HepG2 (cell line): ENCODE data around the gene KMT2B. TPM values are rescaled to one million over a fixed set of nuclear protein-coding genes. Genes with fewer than 3 reads are reported as not detected.

Experiments used
- ATF5 ChIP-seq: sonication (generic); formaldehyde crosslinking; IDR thresholded peaks from 2 replicates; pipeline ENCODE4 v1.4.0; 2020; ENCODE audit warnings: mild to moderate bottlenecking, low read depth, missing genetic modification reagents
- ETV6 ChIP-seq: sonication (generic); formaldehyde crosslinking; conservative IDR thresholded peaks from 2 replicates; pipeline ENCODE4 v1.4.0; 2020; ENCODE audit warnings: missing genetic modification reagents
- FOXA3 ChIP-seq: IDR thresholded peaks from 2 replicates; pipeline ENCODE4 v1.6.1; 2016; ENCODE audit warnings: missing genetic modification reagents, missing compliant biosample characterization
- HMGA1 ChIP-seq: sonication (generic); formaldehyde crosslinking; conservative IDR thresholded peaks from 2 replicates; pipeline ENCODE4 v1.4.0; 2020; ENCODE audit warnings: missing genetic modification reagents
- HOXA5 ChIP-seq: sonication (generic); formaldehyde crosslinking; IDR thresholded peaks from 2 replicates; pipeline ENCODE4 v1.4.0; 2020; ENCODE audit warnings: missing genetic modification reagents
- KLF6 ChIP-seq: IDR thresholded peaks from 2 replicates; pipeline ENCODE4 v1.8.0; 2016; ENCODE audit warnings: missing biosample characterization, missing genetic modification reagents
- MBD4 ChIP-seq: IDR thresholded peaks from 2 replicates; pipeline ENCODE4 v1.6.1; 2012; ENCODE audit warnings: low read length, inconsistent platforms, borderline replicate concordance
- MBNL3 ChIP-seq: fragments of 250-450 bp; sonication (Bioruptor Pico); conservative IDR thresholded peaks from 2 replicates; pipeline ENCODE4 v1.8.0; 2022; ENCODE audit warnings: mild to moderate bottlenecking, inconsistent platforms
- NRL ChIP-seq: sonication (generic); formaldehyde crosslinking; IDR thresholded peaks from 2 replicates; pipeline ENCODE4 v1.5.0; 2020; ENCODE audit warnings: missing genetic modification reagents, mild to moderate bottlenecking, moderate library complexity, borderline replicate concordance
- PHF20 ChIP-seq: sonication (generic); formaldehyde crosslinking; IDR thresholded peaks from 2 replicates; pipeline ENCODE4 v1.5.0; 2020; ENCODE audit warnings: mild to moderate bottlenecking, missing genetic modification reagents
- PLRG1 ChIP-seq: fragments of 450-650 bp; conservative IDR thresholded peaks from 2 replicates; pipeline ENCODE4 v1.6.1; 2016
- TAF1 ChIP-seq: sonication (generic); formaldehyde crosslinking; IDR thresholded peaks from 2 replicates; pipeline ENCODE4 v1.4.0; 2020; ENCODE audit warnings: missing genetic modification reagents
- TBX3 ChIP-seq: fragments of 450-650 bp; IDR thresholded peaks from 2 replicates; pipeline ENCODE4 v1.6.1; 2017; ENCODE audit warnings: antibody characterized with exemption, mild to moderate bottlenecking, inconsistent platforms, borderline replicate concordance
- TGIF2 ChIP-seq: IDR thresholded peaks from 2 replicates; pipeline ENCODE4 v1.6.1; 2016; ENCODE audit warnings: control low read depth, missing compliant biosample characterization
- ZBTB7A ChIP-seq: sonication (generic); formaldehyde crosslinking; IDR thresholded peaks from 2 replicates; pipeline ENCODE4 v1.8.0; 2022; ENCODE audit warnings: mild to moderate bottlenecking, missing genetic modification reagents
- ZFP90 ChIP-seq: sonication (generic); formaldehyde crosslinking; IDR thresholded peaks from 2 replicates; pipeline ENCODE4 v1.8.0; 2022; ENCODE audit warnings: missing genetic modification reagents, mild to moderate bottlenecking, inconsistent platforms, borderline replicate concordance
- ZNF160 ChIP-seq: sonication (generic); formaldehyde crosslinking; IDR thresholded peaks from 2 replicates; pipeline ENCODE4 v1.8.0; 2022; ENCODE audit warnings: mild to moderate bottlenecking, inconsistent platforms, missing genetic modification reagents
- ZNF20 ChIP-seq: sonication (generic); formaldehyde crosslinking; IDR thresholded peaks from 2 replicates; pipeline ENCODE4 v1.4.0; 2020; ENCODE audit warnings: mild to moderate bottlenecking, moderate library complexity, missing genetic modification reagents
- ZNF431 ChIP-seq: sonication (generic); formaldehyde crosslinking; IDR thresholded peaks from 2 replicates; pipeline ENCODE4 v1.9.0; 2022; ENCODE audit warnings: missing genetic modification reagents, low read depth, mild to moderate bottlenecking, borderline replicate concordance
- ZNF615 ChIP-seq: sonication (generic); formaldehyde crosslinking; IDR thresholded peaks from 2 replicates; pipeline ENCODE4 v1.5.0; 2020; ENCODE audit warnings: mild to moderate bottlenecking, missing genetic modification reagents, borderline replicate concordance
- ZNF784 ChIP-seq: sonication (generic); formaldehyde crosslinking; IDR thresholded peaks from 2 replicates; pipeline ENCODE4 v1.5.1; 2020; ENCODE audit warnings: missing genetic modification reagents, mild to moderate bottlenecking, borderline replicate concordance
- polyA plus RNA-seq, 8 experiments: library from polyadenylated mRNA; depleted of rRNA in 3 of 8; stranded (reverse) in 7 of 8; unstranded in 1 of 8; fragments of >200 nt; fragmentation: Illumina TruSeq in 4 of 8; extraction: Trizol in 4 of 8; gene quantifications; 2 replicates each; pipeline versions ENCODE4 v1.2.1 to v1.2.3, GENCODE V29; 2011 to 2016; ENCODE audit warnings: low read depth in 4 of 8, missing spikeins in 1 of 8, mixed read lengths in 1 of 8; ENCODE audit not compliant: insufficient read depth in 1 of 8
- total RNA-seq, 5 experiments: library from RNA; depleted of rRNA; stranded (reverse); fragments of >200 nt; fragmentation: Illumina TruSeq; extraction: Trizol; gene quantifications; 2 replicates each; pipeline ENCODE4 v1.2.3, GENCODE V29; 2016; ENCODE audit warnings: low read depth in 1 of 5
- TF ChIP-seq, protein P1 (sequence below): sonication (generic); formaldehyde crosslinking; IDR thresholded peaks from 2 replicates; pipeline ENCODE4 v1.8.0; 2022; ENCODE audit warnings: mild to moderate bottlenecking, missing genetic modification reagents, borderline replicate concordance
- TF ChIP-seq, protein P2 (sequence below): sonication (generic); formaldehyde crosslinking; IDR thresholded peaks from 2 replicates; pipeline ENCODE4 v1.5.0; 2020; ENCODE audit warnings: missing genetic modification reagents
- TF ChIP-seq, protein P3 (sequence below): sonication (generic); formaldehyde crosslinking; conservative IDR thresholded peaks from 2 replicates; pipeline ENCODE4 v1.4.0; 2020; ENCODE audit warnings: missing genetic modification reagents
- TF ChIP-seq, protein P4 (sequence below): sonication (generic); formaldehyde crosslinking; IDR thresholded peaks from 2 replicates; pipeline ENCODE4 v1.8.0; 2022; ENCODE audit warnings: missing genetic modification reagents, low read depth, mild to moderate bottlenecking, borderline replicate concordance

Gene KMT2B
- total and polyA plus RNA-seq, 2 of the 13 experiments (the other 11 are each of a cell fraction or from before 2014, with no cell fraction given) = 6.2 to 16.9 TPM

DNA sequence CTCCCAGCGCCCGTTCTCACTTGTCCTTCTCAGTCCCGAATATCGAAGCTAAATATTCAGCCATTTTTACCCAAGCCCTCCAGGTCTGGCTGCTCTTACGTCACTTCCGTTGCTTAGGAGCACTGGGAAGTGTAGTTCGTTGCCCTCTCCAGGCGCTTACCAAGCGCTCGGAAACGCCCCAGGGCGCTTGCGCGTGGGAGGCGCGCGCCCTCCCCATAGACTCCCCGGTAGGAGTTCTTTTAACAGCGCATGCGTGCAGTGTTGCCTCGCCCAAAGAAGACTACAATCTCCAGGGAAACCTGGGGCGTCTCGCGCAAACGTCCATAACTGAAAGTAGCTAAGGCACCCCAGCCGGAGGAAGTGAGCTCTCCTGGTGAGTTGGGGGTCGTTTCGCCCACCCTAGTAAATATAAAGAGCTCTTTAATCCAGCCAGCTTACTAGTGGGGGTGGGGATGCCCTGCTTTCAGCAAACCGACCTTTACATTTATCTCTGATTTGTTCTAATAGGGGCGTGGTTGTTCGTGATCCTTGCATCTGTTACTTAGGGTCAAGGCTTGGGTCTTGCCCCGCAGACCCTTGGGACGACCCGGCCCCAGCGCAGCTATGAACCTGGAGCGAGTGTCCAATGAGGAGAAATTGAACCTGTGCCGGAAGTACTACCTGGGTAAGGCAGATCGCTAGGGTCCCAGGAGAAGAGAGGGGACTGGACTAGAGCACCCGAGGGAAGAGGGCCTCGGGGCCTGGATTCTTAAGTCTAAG lies 27.7 kb downstream of the KMT2B start, which contains the start of the genes PSENEN and U2AF1L4 (continued):
- TF ChIP-seq, protein P1, sequence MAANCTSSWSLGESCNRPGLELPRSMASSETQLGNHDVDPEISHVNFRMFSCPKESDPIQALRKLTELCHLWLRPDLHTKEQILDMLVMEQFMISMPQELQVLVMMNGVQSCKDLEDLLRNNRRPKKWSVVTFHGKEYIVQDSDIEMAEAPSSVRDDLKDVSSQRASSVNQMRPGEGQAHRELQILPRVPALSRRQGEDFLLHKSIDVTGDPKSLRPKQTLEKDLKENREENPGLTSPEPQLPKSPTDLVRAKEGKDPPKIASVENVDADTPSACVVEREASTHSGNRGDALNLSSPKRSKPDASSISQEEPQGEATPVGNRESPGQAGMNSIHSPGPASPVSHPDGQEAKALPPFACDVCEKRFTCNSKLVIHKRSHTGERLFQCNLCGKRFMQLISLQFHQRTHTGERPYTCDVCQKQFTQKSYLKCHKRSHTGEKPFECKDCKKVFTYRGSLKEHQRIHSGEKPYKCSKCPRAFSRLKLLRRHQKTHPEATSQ (CRISPR knock-in tag) = no peak
- TF ChIP-seq KLF6 (CRISPR knock-in tag) (no peak), ZNF615 (CRISPR knock-in tag) (no peak), ZFP90 (CRISPR knock-in tag) (no peak), TGIF2 (0 out of 2 replicates have a peak, but pooled peaks have one; percentile 29), ETV6 (CRISPR knock-in tag) (no peak), ZBTB7A (CRISPR knock-in tag) (no peak), ZNF20 (CRISPR knock-in tag) (no peak), PHF20 (CRISPR knock-in tag) (no peak), MBNL3 (CRISPR knock-in tag) (no peak), ZNF160 (CRISPR knock-in tag) (no peak), FOXA3 (no peak), PLRG1 (no peak), NRL (CRISPR knock-in tag) (no peak), ATF5 (CRISPR knock-in tag) (no peak), TBX3 (no peak), ZNF431 (CRISPR knock-in tag) (no peak), MBD4 (no peak), HOXA5 (CRISPR knock-in tag) (no peak), HMGA1 (no peak), ZNF784 (no peak), TAF1 (CRISPR knock-in tag) (peak; percentile 19; the same call in 1 of the 2 replicates)
- TF ChIP-seq, protein P2, sequence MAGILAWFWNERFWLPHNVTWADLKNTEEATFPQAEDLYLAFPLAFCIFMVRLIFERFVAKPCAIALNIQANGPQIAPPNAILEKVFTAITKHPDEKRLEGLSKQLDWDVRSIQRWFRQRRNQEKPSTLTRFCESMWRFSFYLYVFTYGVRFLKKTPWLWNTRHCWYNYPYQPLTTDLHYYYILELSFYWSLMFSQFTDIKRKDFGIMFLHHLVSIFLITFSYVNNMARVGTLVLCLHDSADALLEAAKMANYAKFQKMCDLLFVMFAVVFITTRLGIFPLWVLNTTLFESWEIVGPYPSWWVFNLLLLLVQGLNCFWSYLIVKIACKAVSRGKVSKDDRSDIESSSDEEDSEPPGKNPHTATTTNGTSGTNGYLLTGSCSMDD = no peak
- TF ChIP-seq, protein P3, sequence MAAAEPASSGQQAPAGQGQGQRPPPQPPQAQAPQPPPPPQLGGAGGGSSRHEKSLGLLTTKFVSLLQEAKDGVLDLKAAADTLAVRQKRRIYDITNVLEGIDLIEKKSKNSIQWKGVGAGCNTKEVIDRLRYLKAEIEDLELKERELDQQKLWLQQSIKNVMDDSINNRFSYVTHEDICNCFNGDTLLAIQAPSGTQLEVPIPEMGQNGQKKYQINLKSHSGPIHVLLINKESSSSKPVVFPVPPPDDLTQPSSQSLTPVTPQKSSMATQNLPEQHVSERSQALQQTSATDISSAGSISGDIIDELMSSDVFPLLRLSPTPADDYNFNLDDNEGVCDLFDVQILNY (CRISPR knock-in tag) = no peak
- TF ChIP-seq, protein P4, sequence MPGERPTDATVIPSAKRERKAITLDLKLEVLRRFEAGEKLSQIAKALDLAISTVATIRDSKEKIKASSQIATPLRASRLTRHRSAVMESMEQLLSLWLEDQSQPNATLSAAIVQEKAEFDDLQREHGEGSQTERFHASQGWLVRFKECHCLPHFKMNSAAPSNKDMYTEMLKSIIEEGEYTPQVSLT (CRISPR knock-in tag) = no peak
